ENCODE data around the gene RAPGEF4. TPM values are rescaled to one million over a fixed set of nuclear protein-coding genes. Genes with fewer than 3 reads are reported as not detected.
"Not testable (repeated sequence)": the region's sequence is repeated elsewhere in the genome, so short reads cannot be mapped to it uniquely, and the experiment has no call there.

The RAPGEF4 gene
- total RNA-seq, 6 donors from 2014 or later: 8.3 to 35.2 (median 17.4) TPM

DNA sequence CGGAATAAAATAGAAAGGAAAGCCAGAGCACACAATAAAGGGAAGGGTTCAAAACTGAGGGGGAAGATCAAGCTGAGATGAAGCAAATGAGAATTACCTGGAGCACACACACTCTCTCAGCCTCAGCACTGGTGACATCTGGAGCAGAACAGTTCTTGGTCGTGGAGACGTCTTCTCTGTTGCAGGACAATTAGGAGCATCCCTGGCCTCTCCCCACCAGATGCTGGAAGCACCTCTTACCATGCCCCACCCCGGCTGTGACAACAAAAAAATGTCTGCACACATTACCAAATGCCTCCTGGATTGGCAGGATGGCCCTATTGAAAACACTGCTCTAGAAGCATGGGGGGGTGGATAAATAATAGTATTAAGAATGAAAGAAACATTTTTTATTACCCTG lies 296.4 kb downstream of the RAPGEF4 start:
- no peaks in the 10 kb centered on the region for H3K27me3 ChIP-seq
- H3K4me1 ChIP-seq: peaks cover 0 to 14% (median 9%) of the 10 kb centered on the region in 4 donors
- no peak overlapping the region for H3K4me3 ChIP-seq
- H3K27ac ChIP-seq: no peak overlapping the region
- peaks cover 0 to 14% (median 0%) of the 10 kb centered on the region in 4 donors for H3K36me3 ChIP-seq
- TF ChIP-seq POLR2A (IDR thresholded peaks at IDR 0.05) (no peak), POLR2AphosphoS5 (IDR thresholded peaks at IDR 0.05) (no peak), EP300 (IDR thresholded peaks at IDR 0.05) (no peak)
- TF ChIP-seq, protein P1, sequence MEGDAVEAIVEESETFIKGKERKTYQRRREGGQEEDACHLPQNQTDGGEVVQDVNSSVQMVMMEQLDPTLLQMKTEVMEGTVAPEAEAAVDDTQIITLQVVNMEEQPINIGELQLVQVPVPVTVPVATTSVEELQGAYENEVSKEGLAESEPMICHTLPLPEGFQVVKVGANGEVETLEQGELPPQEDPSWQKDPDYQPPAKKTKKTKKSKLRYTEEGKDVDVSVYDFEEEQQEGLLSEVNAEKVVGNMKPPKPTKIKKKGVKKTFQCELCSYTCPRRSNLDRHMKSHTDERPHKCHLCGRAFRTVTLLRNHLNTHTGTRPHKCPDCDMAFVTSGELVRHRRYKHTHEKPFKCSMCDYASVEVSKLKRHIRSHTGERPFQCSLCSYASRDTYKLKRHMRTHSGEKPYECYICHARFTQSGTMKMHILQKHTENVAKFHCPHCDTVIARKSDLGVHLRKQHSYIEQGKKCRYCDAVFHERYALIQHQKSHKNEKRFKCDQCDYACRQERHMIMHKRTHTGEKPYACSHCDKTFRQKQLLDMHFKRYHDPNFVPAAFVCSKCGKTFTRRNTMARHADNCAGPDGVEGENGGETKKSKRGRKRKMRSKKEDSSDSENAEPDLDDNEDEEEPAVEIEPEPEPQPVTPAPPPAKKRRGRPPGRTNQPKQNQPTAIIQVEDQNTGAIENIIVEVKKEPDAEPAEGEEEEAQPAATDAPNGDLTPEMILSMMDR (IDR thresholded peaks at IDR 0.05): no peak
- ATAC-seq (ENCODE audit: low FRiP score in 2 of 2) (no peak), DNase-seq (no peak)
- H3K9me3 ChIP-seq: no peaks in the 10 kb centered on the region
- WGBS, 2 donors: 85 to 96% methylated on average over 4 of the region's 4 CpGs

DNA sequence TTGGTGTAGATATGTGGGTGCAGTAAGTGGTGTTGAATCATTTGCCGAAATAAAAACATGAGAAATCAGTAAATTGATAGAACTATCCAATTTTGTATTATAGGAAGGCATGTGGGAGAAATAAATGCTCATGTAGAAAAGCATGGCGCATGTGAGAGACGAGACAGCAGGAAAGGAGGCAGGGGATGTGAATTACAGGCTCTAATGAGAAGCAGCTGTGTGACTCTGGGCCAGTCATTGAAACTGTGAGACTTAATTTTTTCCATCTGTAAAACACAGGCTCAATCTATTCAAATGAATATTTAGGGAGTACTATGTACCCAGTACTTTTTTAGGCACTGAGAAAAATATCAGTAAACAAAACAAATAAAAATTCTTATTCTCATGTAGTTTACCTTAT lies 297.4 kb downstream of the RAPGEF4 start:
- DNase-seq (no peak), ATAC-seq (ENCODE audit: low FRiP score in 2 of 2) (no peak)
- H3K9me3 ChIP-seq: no peaks in the 10 kb centered on the region
- TF ChIP-seq POLR2AphosphoS5 (IDR thresholded peaks at IDR 0.05) (no peak), POLR2A (IDR thresholded peaks at IDR 0.05) (no peak), EP300 (IDR thresholded peaks at IDR 0.05) (no peak)
- TF ChIP-seq, protein P1 (IDR thresholded peaks at IDR 0.05): no peak
- H3K27ac ChIP-seq: no peak overlapping the region
- peaks cover 0 to 17% (median 0%) of the 10 kb centered on the region in 4 donors for H3K36me3 ChIP-seq
- no peaks in the 10 kb centered on the region for H3K27me3 ChIP-seq
- no peak overlapping the region for H3K4me3 ChIP-seq
- 94 to 98% methylated on average over 3 of the region's 3 CpGs for WGBS, 2 donors
- peaks cover 0 to 10% (median 5%) of the 10 kb centered on the region in 4 donors for H3K4me1 ChIP-seq

- no peak for ATAC-seq (ENCODE audit: low FRiP score in 2 of 2)
- Histone ChIP-seq H3K4me1 (peaks cover 0 to 10% (median 4%) of the 10 kb centered on the region in 4 donors), H3K9me3 (no peaks in the 10 kb centered on the region), H3K4me3 (no peak overlapping the region), H3K27me3 (no peaks in the 10 kb centered on the region), H3K36me3 (peaks cover 0 to 14% (median 0%) of the 10 kb centered on the region in 4 donors), H3K27ac (no peak overlapping the region)
- 80 to 82% methylated on average over 7 of the region's 7 CpGs for WGBS, 2 donors
- TF ChIP-seq, protein P1 (IDR thresholded peaks at IDR 0.05): no peak
- no peak for TF ChIP-seq POLR2AphosphoS5 (IDR thresholded peaks at IDR 0.05)
- TF ChIP-seq EP300 (IDR thresholded peaks at IDR 0.05): no peak
- TF ChIP-seq POLR2A (IDR thresholded peaks at IDR 0.05): no peak
- DNase-seq: no peak
Measured at GRCh38 chr2:173034143-173034542, 298.5 kb downstream of the RAPGEF4 start.

- no peak for TF ChIP-seq POLR2A (IDR thresholded peaks at IDR 0.05)
- peak in 1 of 4 donors; percentile 28 for TF ChIP-seq EP300 (IDR thresholded peaks at IDR 0.05)
- TF ChIP-seq POLR2AphosphoS5 (IDR thresholded peaks at IDR 0.05): no peak
- TF ChIP-seq, protein P1 (IDR thresholded peaks at IDR 0.05): peak in 1 of 6 experiments; percentile 11
- ATAC-seq (ENCODE audit: low FRiP score in 2 of 2) (peak; percentile 35 to 74), DNase-seq (peak in 1 of 2 donors; percentile 75)
- Histone ChIP-seq H3K27me3 (no peaks in the 10 kb centered on the region), H3K27ac (no peak overlapping the region), H3K9me3 (no peaks in the 10 kb centered on the region), H3K4me3 (no peak overlapping the region), H3K36me3 (peaks cover 0 to 14% (median 0%) of the 10 kb centered on the region in 4 donors), H3K4me1 (peaks cover 0 to 10% (median 4%) of the 10 kb centered on the region in 4 donors)
- 66 to 67% methylated on average over 10 to 12 of the region's 12 CpGs for WGBS, 2 donors
Measured at GRCh38 chr2:173037245-173038120, 301.8 kb downstream of the RAPGEF4 start.

DNA sequence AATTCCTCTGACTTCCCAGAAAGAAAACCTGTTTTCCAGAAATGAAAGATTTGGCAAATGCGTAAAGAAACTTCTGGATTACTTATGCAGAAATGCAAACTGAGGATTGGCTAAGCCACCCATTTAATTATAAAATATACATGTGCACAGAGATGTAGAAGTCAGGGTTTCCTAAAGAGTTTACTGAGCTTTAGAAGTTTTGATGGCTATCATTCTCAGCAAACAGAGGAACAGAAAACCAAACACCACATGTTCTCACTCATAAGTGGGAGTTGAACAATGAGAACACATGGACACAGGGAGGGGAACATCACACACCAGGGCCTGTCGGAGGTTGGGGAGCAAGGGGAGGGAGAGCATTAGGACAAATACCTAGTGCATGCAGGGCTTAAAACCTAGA lies 302.6 kb downstream of the RAPGEF4 start:
- Histone ChIP-seq H3K4me1 (peaks cover 0 to 10% (median 4%) of the 10 kb centered on the region in 4 donors), H3K36me3 (peaks cover 0 to 14% (median 0%) of the 10 kb centered on the region in 4 donors)
- not testable (repeated sequence) for H3K4me3 ChIP-seq; H3K27ac ChIP-seq; ATAC-seq (ENCODE audit: low FRiP score in 2 of 2); DNase-seq; H3K9me3 ChIP-seq; H3K27me3 ChIP-seq
- WGBS, 2 donors: 53 to 72% methylated on average over 2 of the region's 2 CpGs
